GM12878 (cell line): Measurements from ENCODE around the gene EHBP1. TPM values are rescaled to one million over a fixed set of nuclear protein-coding genes. Genes with fewer than 3 reads are reported as not detected.

Source experiments
- ATAC-seq: fragments of 200-7000 bp; cut with Tn5 transposase; 3 replicates; pipeline ENCODE4 v1.9.1; 2020; ENCODE audit warnings: mild to moderate bottlenecking, moderate library complexity
- BruUV-seq: library from RNA; stranded (reverse); fragments of 400-500 nt; replicated peaks from 2 replicates; lab custom pipeline; 2021; lab: Mats Ljungman, UMichigan
- CTCF ChIA-PET: fragments of 300-600 bp; sonication (Branson Sonifier 250); formaldehyde crosslinking; extraction: SDS; loops from one replicate; lab custom pipeline; 2021; ENCODE audit warnings: inconsistent platforms; lab: Yijun Ruan, JAX
- POLR2A ChIA-PET: fragments of 350-600 bp; formaldehyde crosslinking; extraction: SDS; loops from one replicate; lab custom pipeline; 2021; ENCODE audit warnings: inconsistent platforms; lab: Charles Lee
- RAD21 ChIA-PET: fragments of 300-600 bp; sonication (Branson Sonifier 250); formaldehyde crosslinking; loops from one replicate; lab custom pipeline; 2023; ENCODE audit warnings: antibody characterized with exemption; ENCODE audit not compliant: unreplicated experiment; lab: Charles Lee
- SMC1A ChIA-PET: fragments of 300-600 bp; sonication (Branson Sonifier 250); formaldehyde crosslinking; loops from one replicate; lab custom pipeline; 2023; ENCODE audit not compliant: unreplicated experiment, uncharacterized antibody; lab: Charles Lee
- DNase-seq: peaks from one replicate; pipeline ENCODE4 v3.0.0-alpha.2; 2011; ENCODE audit warnings: low read depth, low spot score
- FAIRE-seq: peaks from 3 replicates; lab custom pipeline; 2011; peaks lifted over from hg19 to GRCh38; lab: Jason Lieb, UNC
- H2AFZ ChIP-seq: 2 replicates; pipeline ENCODE4 v1.6.0; 2011; ENCODE audit warnings: low read depth, low read length, control low read depth; ENCODE audit not compliant: control insufficient read depth
- H3K27ac ChIP-seq: 2 replicates; pipeline ENCODE4 v1.5.1; 2011; ENCODE audit warnings: control low read depth; ENCODE audit not compliant: control insufficient read depth, insufficient read depth
- H3K27me3 ChIP-seq, 2 experiments: replicated peaks in 1 of 2; 2 replicates each; pipeline versions ENCODE4 v1.6.0 to v1.6.1; 2011; ENCODE audit warnings: low read length in 1 of 2; ENCODE audit not compliant: control insufficient read depth in 2 of 2, insufficient read depth in 2 of 2
- H3K36me3 ChIP-seq, 2 experiments: 2 replicates each; pipeline ENCODE4 v1.5.1; 2011; ENCODE audit warnings: low read length in 1 of 2; ENCODE audit not compliant: control insufficient read depth in 2 of 2, insufficient read depth in 2 of 2
- H3K4me1 ChIP-seq: 2 replicates; pipeline ENCODE4 v1.6.1; 2011; ENCODE audit warnings: mild to moderate bottlenecking, low read length, moderate library complexity, mixed read lengths; ENCODE audit not compliant: control insufficient read depth, insufficient read depth
- H3K4me2 ChIP-seq: 2 replicates; pipeline ENCODE4 v1.6.0; 2011; ENCODE audit warnings: control low read depth; ENCODE audit not compliant: control insufficient read depth, insufficient read depth
- H3K4me3 ChIP-seq: fragments of 200-600 bp; sonication (generic); 2 replicates; pipeline ENCODE4 v1.5.1; 2016
- H3K79me2 ChIP-seq: 2 replicates; pipeline ENCODE4 v1.6.0; 2011; ENCODE audit warnings: low read length; ENCODE audit not compliant: control insufficient read depth, insufficient read depth
- H3K9ac ChIP-seq: 2 replicates; pipeline ENCODE4 v1.8.0; 2011; ENCODE audit warnings: low read length, control low read depth, mixed read lengths; ENCODE audit not compliant: control insufficient read depth, insufficient read depth
- H3K9me3 ChIP-seq: replicated peaks from 3 replicates; pipeline ENCODE4 v1.5.1; 2011; ENCODE audit warnings: mild to moderate bottlenecking, low read length; ENCODE audit not compliant: control insufficient read depth, insufficient read depth
- H4K20me1 ChIP-seq: 2 replicates; pipeline ENCODE4 v1.6.0; 2011; ENCODE audit not compliant: control insufficient read depth, insufficient read depth
- CBX5 ChIP-seq: sonication (generic); IDR thresholded peaks from 2 replicates; pipeline ENCODE4 v1.6.1; 2016; ENCODE audit warnings: low read depth, moderate library complexity, mild to moderate bottlenecking, inconsistent platforms
- FOXK2 ChIP-seq: fragments of 450-650 bp; IDR thresholded peaks from 2 replicates; pipeline ENCODE4 v1.6.1; 2017; ENCODE audit warnings: mild to moderate bottlenecking, moderate library complexity
- HDAC6 ChIP-seq: fragments of 200-600 bp; sonication (generic); IDR thresholded peaks from one replicate; pipeline ENCODE4 v1.8.0; 2017; ENCODE audit warnings: antibody characterized with exemption; ENCODE audit not compliant: unreplicated experiment
- KLF5 ChIP-seq: fragments of 450-650 bp; IDR thresholded peaks from 2 replicates; pipeline ENCODE4 v1.6.1; 2014; ENCODE audit warnings: mild to moderate bottlenecking; ENCODE audit not compliant: partially characterized antibody
- MEF2A ChIP-seq: IDR thresholded peaks from 2 replicates; pipeline ENCODE4 v1.6.1; 2011; ENCODE audit warnings: low read depth, mild to moderate bottlenecking, low read length, moderate library complexity; ENCODE audit not compliant: insufficient read depth
- MTA2 ChIP-seq: fragments of 450-650 bp; IDR thresholded peaks from 2 replicates; pipeline ENCODE4 v1.6.1; 2016; ENCODE audit warnings: low read depth, mild to moderate bottlenecking, moderate library complexity
- NFIC ChIP-seq: IDR thresholded peaks from 2 replicates; pipeline ENCODE4 v1.6.1; 2012; ENCODE audit warnings: low read depth, mild to moderate bottlenecking, inconsistent platforms, low read length, moderate library complexity
- NFXL1 ChIP-seq: fragments of 450-650 bp; IDR thresholded peaks from 2 replicates; pipeline ENCODE4 v1.6.1; 2017; ENCODE audit warnings: antibody characterized with exemption, mild to moderate bottlenecking, borderline replicate concordance
- POLR2AphosphoS5 ChIP-seq: IDR thresholded peaks from 2 replicates; pipeline ENCODE4 v1.6.1; 2011; ENCODE audit warnings: mild to moderate bottlenecking, low read length, inconsistent platforms
- RAD51 ChIP-seq: fragments of 450-650 bp; IDR thresholded peaks from 2 replicates; pipeline ENCODE4 v1.6.1; 2016; ENCODE audit warnings: moderate library complexity, mild to moderate bottlenecking, inconsistent platforms
- RELA ChIP-seq: fragments of 450-650 bp; IDR thresholded peaks from 2 replicates; pipeline ENCODE4 v1.8.0; 2014; ENCODE audit warnings: borderline replicate concordance; ENCODE audit not compliant: partially characterized antibody
- SMC3 ChIP-seq: IDR thresholded peaks from 2 replicates; pipeline ENCODE4 v1.6.1; 2011; ENCODE audit warnings: low read length, improper control_type of control experiment, borderline replicate concordance
- SRF ChIP-seq, 2 experiments: IDR thresholded peaks; 2 replicates each; pipeline ENCODE4 v1.6.1; 2011; ENCODE audit warnings: low read depth in 2 of 2, low read length in 2 of 2, mild to moderate bottlenecking in 1 of 2, moderate library complexity in 1 of 2
- STAT1 ChIP-seq: fragments of 450-650 bp; conservative IDR thresholded peaks from 2 replicates; pipeline ENCODE4 v1.6.1; 2014; ENCODE audit warnings: antibody characterized with exemption, mild to moderate bottlenecking
- TCF3 ChIP-seq: IDR thresholded peaks from 2 replicates; pipeline ENCODE4 v1.6.1; 2012; ENCODE audit warnings: low read depth, mild to moderate bottlenecking, low read length, borderline replicate concordance; ENCODE audit not compliant: insufficient read depth
- WGBS: methylation state at CpG from one replicate; pipeline ENCODE4 v1.1.6; 2016; ENCODE audit warnings: low lambda C conversion rate; ENCODE audit not compliant: insufficient replicate concordance, insufficient coverage; ENCODE audit errors: missing lambda C conversion rate; 5-methylcytosine and 5-hydroxymethylcytosine counted together
- in situ Hi-C: fragments of 300-500 bp; cut with MboI; formaldehyde crosslinking; loops from 9 replicates; pipeline ENCODE4 v1.14.3; 2018; ENCODE audit warnings: mixed read lengths
- intact Hi-C: fragments of 100-400 bp; cut with micrococcal nuclease; formaldehyde crosslinking; loops from one replicate; pipeline ENCODE4 v1.14.2; 2022; ENCODE audit not compliant: unreplicated experiment
- polyA plus RNA-seq, 11 experiments: library from polyadenylated mRNA; depleted of rRNA in 4 of 11; unstranded in 6 of 11; stranded (reverse) in 5 of 11; fragments of >200 nt; fragmentation: Nextera tagmentation in 4 of 11; fragmentation: Illumina TruSeq in 1 of 11; extraction: Ambion mirVana in 4 of 11; extraction: Trizol in 1 of 11; gene quantifications; 1 replicate in 1 of 11; 2 replicates in 10 of 11; pipeline versions ENCODE4 v1.2.1 to v1.2.3, GENCODE V29; 2011 to 2016; ENCODE audit warnings: inconsistent platforms in 2 of 11, missing spikeins in 2 of 11, low read depth in 1 of 11
- total RNA-seq, 4 experiments: library from RNA; depleted of rRNA in 3 of 4; stranded (reverse); fragments of >200 nt in 3 of 4; fragmentation: Illumina TruSeq in 1 of 4; extraction: Trizol in 1 of 4; gene quantifications; 2 replicates each; pipeline versions ENCODE4 v1.2.1 to v1.2.3, GENCODE V29; 2013 to 2021

Gene EHBP1
- total and polyA plus RNA-seq, 10 of the 15 experiments (the other 5 are each of a cell fraction or from before 2014, with no cell fraction given) = 5.7 to 26.1 (median 13.6) TPM

DNA sequence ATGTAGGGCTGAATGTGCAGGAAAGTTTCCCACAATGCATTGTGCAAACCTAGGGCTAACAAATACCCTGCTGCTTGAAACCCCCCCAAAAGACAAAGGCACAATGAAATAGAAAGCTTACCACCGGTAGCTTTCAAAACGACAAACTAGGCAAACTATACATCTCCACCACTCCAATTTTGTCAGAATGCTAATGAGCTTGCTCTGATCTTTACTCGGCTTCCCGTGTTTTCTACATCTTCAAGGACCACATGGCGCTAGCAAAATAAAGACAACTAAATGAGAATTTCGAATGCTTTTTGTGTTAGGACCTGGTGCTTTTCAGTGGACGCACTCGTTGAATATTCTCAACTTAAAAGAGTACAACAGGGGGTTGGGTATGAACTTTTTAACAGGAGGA is 307.9 kb downstream of the EHBP1 start:
- Histone ChIP-seq H3K9ac (no peak overlapping the region), H3K27ac (no peak overlapping the region), H3K4me3 (no peak overlapping the region), H3K9me3 (no peaks in the 10 kb centered on the region), H3K4me2 (no peak overlapping the region), H4K20me1 (no peaks in the 10 kb centered on the region), H3K79me2 (no peaks in the 10 kb centered on the region), H3K4me1 (no peaks in the 10 kb centered on the region)
- ChIA-PET CTCF (interaction anchor here (0.6 to 1.4 kb wide), 4 partner anchors 19 to 238 kb away, joined by 3 to 5 read pairs (median 4); no protein-coding TSS in a partner anchor), RAD21 (no interaction called here)
- BruUV-seq = no TSS peak
- no peak for DNase-seq
- in situ Hi-C loops = no loop called here
- no peak for TF ChIP-seq MTA2
- TF ChIP-seq STAT1 = no peak
- TF ChIP-seq TCF3 = no peak
- TF ChIP-seq CBX5 = no peak
- TF ChIP-seq NFIC = no peak
- no peak for TF ChIP-seq RELA
- no peak for TF ChIP-seq SMC3
- no peak for TF ChIP-seq KLF5
- TF ChIP-seq FOXK2 = no peak
- TF ChIP-seq NFXL1 = no peak
- no peak for TF ChIP-seq RAD51
- TF ChIP-seq POLR2AphosphoS5 = no peak
- no peak for TF ChIP-seq MEF2A
- TF ChIP-seq SRF (IDR thresholded peaks at IDR 0.05; ENCODE audit: low read depth in 2 of 2, low read length in 2 of 2) = no peak
- no peak for TF ChIP-seq HDAC6
- TF ChIP-seq, all 136 proteins: peak for 0
- intact Hi-C loops = no loop called here
- ATAC-seq (no peak), FAIRE-seq (no peak)
- ChIA-PET SMC1A (interaction anchor here (0.8 to 1.8 kb wide), 3 partner anchors 11 to 556 kb away, joined by 3 to 6 read pairs (median 4); no protein-coding TSS in a partner anchor), POLR2A (no interaction called here)
- 94% methylated on average over 8 of the region's 8 CpGs for WGBS
- Histone ChIP-seq H3K36me3 (no peaks in the 10 kb centered on the region), H2AFZ (no peak overlapping the region), H3K27me3 (no peaks in the 10 kb centered on the region)
